Kidney (tissue), 14 donors: ENCODE measurements around the gene TOP3A. TPM values are rescaled to one million over a fixed set of nuclear protein-coding genes. Genes with fewer than 3 reads are reported as not detected.

ENCODE experiments used
- DNase-seq, 5 donors: peaks; one replicate each; pipeline ENCODE4 v3.0.0-alpha.2; 2013 to 2020
- FAIRE-seq: peaks from 2 replicates; lab custom pipeline; 2012; peaks lifted over from hg19 to GRCh38; lab: Jason Lieb, UNC
- H3K27ac ChIP-seq, 2 donors: one replicate each; pipeline ENCODE4 v1.7.0; 2013; ENCODE audit warnings: low read depth in 2 of 2, low read length in 2 of 2, inconsistent platforms in 1 of 2
- H3K27me3 ChIP-seq: one replicate; pipeline ENCODE4 v1.7.1; 2013; ENCODE audit warnings: low read length, inconsistent platforms; ENCODE audit not compliant: control insufficient read depth, insufficient read depth
- H3K36me3 ChIP-seq, 3 donors: one replicate each; pipeline versions ENCODE4 v1.7.0 to v1.7.1; 2013; ENCODE audit warnings: low read length in 3 of 3, control low read depth in 1 of 3, inconsistent platforms in 1 of 3; ENCODE audit not compliant: insufficient read depth in 3 of 3, control insufficient read depth in 2 of 3
- H3K4me1 ChIP-seq, 3 donors: one replicate each; pipeline versions ENCODE4 v1.7.0 to v1.7.1; 2013; ENCODE audit warnings: low read length in 3 of 3, inconsistent platforms in 1 of 3, low read depth in 1 of 3; ENCODE audit not compliant: control insufficient read depth in 2 of 3, insufficient read depth in 2 of 3
- H3K4me3 ChIP-seq, 3 donors: one replicate each; pipeline versions ENCODE4 v1.7.0 to v1.8.1; 2013; ENCODE audit warnings: low read length in 3 of 3, control low read depth in 1 of 3, inconsistent platforms in 1 of 3
- H3K9ac ChIP-seq, 3 donors: one replicate each; pipeline versions ENCODE4 v1.7.0 to v1.7.1; 2013; ENCODE audit warnings: low read length in 3 of 3, control low read depth in 1 of 3, inconsistent platforms in 1 of 3
- H3K9me3 ChIP-seq, 3 donors: one replicate each; pipeline versions ENCODE4 v1.7.0 to v1.7.1; 2013; ENCODE audit warnings: low read length in 3 of 3, control low read depth in 1 of 3, inconsistent platforms in 1 of 3; ENCODE audit not compliant: control insufficient read depth in 2 of 3, insufficient read depth in 1 of 3
- intact Hi-C: fragments of 100-400 bp; cut with DNase I; formaldehyde crosslinking; loops from one replicate; pipeline ENCODE4 v1.11.1; 2022
- polyA plus RNA-seq: library from polyadenylated mRNA; stranded (reverse); fragments of 350-450 nt; fragmentation: Illumina TruSeq; extraction: RNeasy Lipid Tissue Mini Kit (QIAGEN cat#74804); gene quantifications from one replicate; pipeline ENCODE4 v1.2.3, GENCODE V29; 2014; ENCODE audit warnings: low read depth, low replicate concordance; ENCODE audit not compliant: insufficient read depth
- total RNA-seq: library from RNA; stranded (reverse); fragmentation: NEBNext Ultra II Directional; extraction: Animal tissue kit (Norgen Biotek cat#: 25700); gene quantifications from one replicate; pipeline ENCODE4 v1.2.1, GENCODE V29; 2021
- TF ChIP-seq, protein P1 (sequence below): IDR thresholded peaks from 3 replicates; pipeline ENCODE4 v1.5.1; 2012; ENCODE audit warnings: mild to moderate bottlenecking, moderate library complexity, borderline replicate concordance; ENCODE audit not compliant: insufficient read depth; ENCODE audit errors: extremely low read depth
- donor health status: control.
- donor health status: control.
- donor health status: control.
- donor health status: control.
- donor health status: control.
- donor health status: DM: yes; HTN: yes; CAD: no.
- donor health status: Normal renal cell carcinoma (clear cell type).

TOP3A gene
- total and polyA plus RNA-seq, 2 donors from 2014 or later = 7.9 to 30.3 TPM

DNA sequence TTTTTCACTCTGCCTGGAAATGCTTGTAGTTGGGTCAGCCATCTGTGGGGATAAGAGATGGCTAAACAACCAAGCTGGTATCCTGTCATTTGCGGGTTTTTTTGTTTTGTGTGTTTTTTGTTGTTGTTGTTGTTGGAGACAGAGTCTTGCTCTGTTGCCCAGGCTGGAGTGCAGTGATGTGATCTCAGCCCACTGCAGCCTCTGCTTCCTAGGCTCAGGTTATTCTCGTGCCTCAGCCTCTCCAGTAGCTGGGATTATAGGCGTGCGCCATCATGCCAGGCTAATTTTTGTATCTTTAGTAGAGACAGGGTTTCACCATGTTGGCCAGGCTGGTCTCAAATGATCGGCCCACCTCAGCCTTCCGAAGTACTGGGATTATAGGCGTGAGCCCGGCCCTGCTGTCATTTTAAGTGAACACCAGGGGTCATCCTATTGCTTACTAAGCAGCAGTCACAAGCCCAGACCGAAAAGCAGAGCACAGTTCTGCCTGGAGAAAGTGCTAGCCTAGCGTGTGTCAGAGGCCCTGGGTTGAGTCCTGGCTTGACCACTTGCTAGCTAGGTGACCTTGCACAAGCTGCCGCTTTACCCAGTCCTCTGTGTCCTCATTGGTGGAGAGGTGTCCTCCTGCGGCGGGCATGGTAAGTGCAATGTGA is 4.9 kb upstream of the TOP3A start:
- Histone ChIP-seq H3K9me3 (no peaks in the 10 kb centered on the region), H3K9ac (no peak overlapping the region), H3K27me3 (no peaks in the 10 kb centered on the region), H3K4me3 (peak overlapping the region in 1 of 3 donors; percentile 35), H3K4me1 (peaks cover 0 to 35% (median 31%) of the 10 kb centered on the region in 3 donors), H3K27ac (no peak overlapping the region), H3K36me3 (peaks cover 0 to 43% (median 17%) of the 10 kb centered on the region in 3 donors)
- no peak for FAIRE-seq
- intact Hi-C loops = no loop called here
- TF ChIP-seq, protein P1, sequence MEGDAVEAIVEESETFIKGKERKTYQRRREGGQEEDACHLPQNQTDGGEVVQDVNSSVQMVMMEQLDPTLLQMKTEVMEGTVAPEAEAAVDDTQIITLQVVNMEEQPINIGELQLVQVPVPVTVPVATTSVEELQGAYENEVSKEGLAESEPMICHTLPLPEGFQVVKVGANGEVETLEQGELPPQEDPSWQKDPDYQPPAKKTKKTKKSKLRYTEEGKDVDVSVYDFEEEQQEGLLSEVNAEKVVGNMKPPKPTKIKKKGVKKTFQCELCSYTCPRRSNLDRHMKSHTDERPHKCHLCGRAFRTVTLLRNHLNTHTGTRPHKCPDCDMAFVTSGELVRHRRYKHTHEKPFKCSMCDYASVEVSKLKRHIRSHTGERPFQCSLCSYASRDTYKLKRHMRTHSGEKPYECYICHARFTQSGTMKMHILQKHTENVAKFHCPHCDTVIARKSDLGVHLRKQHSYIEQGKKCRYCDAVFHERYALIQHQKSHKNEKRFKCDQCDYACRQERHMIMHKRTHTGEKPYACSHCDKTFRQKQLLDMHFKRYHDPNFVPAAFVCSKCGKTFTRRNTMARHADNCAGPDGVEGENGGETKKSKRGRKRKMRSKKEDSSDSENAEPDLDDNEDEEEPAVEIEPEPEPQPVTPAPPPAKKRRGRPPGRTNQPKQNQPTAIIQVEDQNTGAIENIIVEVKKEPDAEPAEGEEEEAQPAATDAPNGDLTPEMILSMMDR = peak; percentile 28
- DNase-seq = peak in 4 of 5 donors; percentile 42 to 71 (median 52)

GRCh38 chr17:18318771-18319450 is 4.1 kb upstream of the TOP3A start:
- DNase-seq = peak in 1 of 5 donors; percentile 42
- Histone ChIP-seq H3K4me1 (peaks cover 0 to 40% (median 31%) of the 10 kb centered on the region in 3 donors), H3K9me3 (no peaks in the 10 kb centered on the region), H3K27me3 (no peaks in the 10 kb centered on the region), H3K36me3 (peaks cover 0 to 35% (median 11%) of the 10 kb centered on the region in 3 donors), H3K9ac (no peak overlapping the region), H3K27ac (no peak overlapping the region), H3K4me3 (no peak overlapping the region)
- intact Hi-C loops = no loop called here
- TF ChIP-seq, protein P1 = no peak
- no peak for FAIRE-seq

- H3K27ac ChIP-seq = no peak overlapping the region
- H3K9ac ChIP-seq = no peak overlapping the region
- H3K36me3 ChIP-seq = peaks cover 0 to 27% (median 8%) of the 10 kb centered on the region in 3 donors
- intact Hi-C loops = no loop called here
- no peaks in the 10 kb centered on the region for H3K9me3 ChIP-seq
- no peaks in the 10 kb centered on the region for H3K27me3 ChIP-seq
- TF ChIP-seq, protein P1 = no peak
- H3K4me3 ChIP-seq = peak overlapping the region in 2 of 3 donors; percentile 15 to 33
- DNase-seq (peak in 1 of 5 donors; percentile 5), FAIRE-seq (no peak)
- H3K4me1 ChIP-seq = peaks cover 3 to 48% (median 31%) of the 10 kb centered on the region in 3 donors
Measured at GRCh38 chr17:18318117-18318516, 3.3 kb upstream of the TOP3A start.
